HEK293T (cell line): Measurements from ENCODE around the gene NUP160.

Experiments
- ELF4 ChIP-seq: fragments of 450-650 bp; IDR thresholded peaks from 2 replicates; pipeline ENCODE4 v1.6.1; 2017; ENCODE audit warnings: antibody characterized with exemption
- FOXM1 ChIP-seq: fragments of 450-650 bp; IDR thresholded peaks from 2 replicates; pipeline ENCODE4 v1.6.1; 2017; ENCODE audit warnings: mild to moderate bottlenecking, borderline replicate concordance
- LEF1 ChIP-seq: fragments of 450-650 bp; IDR thresholded peaks from 2 replicates; pipeline ENCODE4 v1.6.1; 2017; ENCODE audit warnings: mild to moderate bottlenecking, borderline replicate concordance
- PKNOX1 ChIP-seq: fragments of 450-650 bp; IDR thresholded peaks from 2 replicates; pipeline ENCODE4 v1.6.1; 2016

- TF ChIP-seq FOXM1 (no peak), PKNOX1 (no peak), ELF4 (no peak), LEF1 (no peak)
Measured at GRCh38 chr11:47731475-47731874, 116.7 kb downstream of the NUP160 start.
